Hepatocyte (in vitro differentiated cells): ENCODE data around the gene ATP2B1. TPM values are rescaled to one million over a fixed set of nuclear protein-coding genes. Genes with fewer than 3 reads are reported as not detected.

Source experiments
- DNase-seq: peaks from one replicate; pipeline ENCODE4 v3.0.0-alpha.2; 2016; ENCODE audit warnings: low spot score
- H2AFZ ChIP-seq: fragments of 200-600 bp; sonication (generic); 2 replicates; pipeline ENCODE4 v1.6.0; 2016; ENCODE audit warnings: antibody characterized with exemption, mild to moderate bottlenecking
- H3K27ac ChIP-seq: fragments of 200-600 bp; sonication (generic); 2 replicates; pipeline ENCODE4 v1.5.1; 2016; ENCODE audit warnings: mild to moderate bottlenecking
- H3K27me3 ChIP-seq: fragments of 200-600 bp; sonication (generic); 2 replicates; pipeline ENCODE4 v1.6.1; 2016
- H3K36me3 ChIP-seq: fragments of 200-600 bp; sonication (generic); replicated peaks from 2 replicates; pipeline ENCODE4 v1.5.1; 2016; ENCODE audit warnings: low read depth; ENCODE audit not compliant: insufficient read depth
- H3K4me1 ChIP-seq: fragments of 200-600 bp; sonication (generic); 2 replicates; pipeline ENCODE4 v1.5.1; 2016; ENCODE audit warnings: mild to moderate bottlenecking, moderate library complexity; ENCODE audit not compliant: insufficient read depth
- H3K4me2 ChIP-seq: fragments of 200-600 bp; sonication (generic); 2 replicates; pipeline ENCODE4 v1.6.0; 2016
- H3K4me3 ChIP-seq: fragments of 200-600 bp; sonication (generic); 2 replicates; pipeline ENCODE4 v1.5.1; 2016; ENCODE audit warnings: mild to moderate bottlenecking
- H3K79me2 ChIP-seq: fragments of 200-600 bp; sonication (generic); 2 replicates; pipeline ENCODE4 v1.6.0; 2017; ENCODE audit warnings: mild to moderate bottlenecking
- H3K9me2 ChIP-seq: fragments of 200-600 bp; sonication (generic); replicated peaks from 2 replicates; pipeline ENCODE4 v1.6.0; 2017; ENCODE audit warnings: mild to moderate bottlenecking; ENCODE audit not compliant: insufficient read depth
- H3K9me3 ChIP-seq: fragments of 200-600 bp; sonication (generic); 2 replicates; pipeline ENCODE4 v1.5.1; 2016; ENCODE audit warnings: low read depth, mild to moderate bottlenecking
- H4K20me1 ChIP-seq: fragments of 200-600 bp; sonication (generic); 2 replicates; pipeline ENCODE4 v1.6.0; 2016; ENCODE audit warnings: mild to moderate bottlenecking; ENCODE audit not compliant: insufficient read depth, poor library complexity, severe bottlenecking
- CTCF ChIP-seq: fragments of 200-600 bp; sonication (generic); IDR thresholded peaks from 2 replicates; pipeline ENCODE4 v1.5.1; 2016; ENCODE audit warnings: antibody characterized with exemption, mild to moderate bottlenecking; ENCODE audit not compliant: poor library complexity
- EZH2 ChIP-seq: fragments of 200-600 bp; sonication (generic); IDR thresholded peaks from 2 replicates; pipeline ENCODE4 v1.6.1; 2016; ENCODE audit warnings: antibody characterized with exemption, mild to moderate bottlenecking, borderline replicate concordance
- EZH2phosphoT487 ChIP-seq: fragments of 200-600 bp; sonication (generic); IDR thresholded peaks from one replicate; pipeline ENCODE4 v1.6.1; 2018; ENCODE audit warnings: antibody characterized with exemption, mild to moderate bottlenecking, low read depth, moderate library complexity; ENCODE audit not compliant: unreplicated experiment, severe bottlenecking
- WGBS: methylation state at CpG from one replicate; pipeline ENCODE4 v1.1.6; 2016; ENCODE audit warnings: low lambda C conversion rate; ENCODE audit errors: missing lambda C conversion rate; 5-methylcytosine and 5-hydroxymethylcytosine counted together
- polyA plus RNA-seq: library from polyadenylated mRNA; unstranded; fragments of >200 nt; fragmentation: Nextera tagmentation; extraction: Ambion mirVana; gene quantifications from 2 replicates; pipeline ENCODE4 v1.2.1, GENCODE V29; 2016
- total RNA-seq: library from RNA; depleted of rRNA; stranded (reverse); fragments of >200 nt; gene quantifications from 2 replicates; pipeline ENCODE4 v1.2.3, GENCODE V29; 2014

Gene ATP2B1
- total and polyA plus RNA-seq, 2 experiments from 2014 or later = 52.2 to 67.2 TPM

DNA sequence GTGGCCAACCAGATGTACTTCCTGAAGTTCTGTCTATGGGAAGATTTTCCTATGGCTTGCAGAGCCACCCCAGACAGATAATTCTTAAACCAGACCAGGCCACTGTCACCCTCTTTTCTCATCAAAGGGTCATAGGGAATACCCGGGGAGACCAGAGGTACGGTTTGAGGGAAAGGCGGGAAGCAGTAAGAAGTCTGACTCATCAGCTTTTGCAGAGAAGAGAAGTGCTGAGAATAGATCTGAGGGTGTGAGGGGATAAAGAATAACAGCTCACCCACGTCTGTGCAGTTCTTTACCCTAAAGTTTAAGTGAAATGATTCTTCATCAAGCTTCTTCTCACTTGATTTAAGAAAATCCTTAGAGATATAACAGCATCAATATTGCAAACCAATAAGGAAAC, 161.5 kb downstream of the ATP2B1 start:
- no peak for DNase-seq
- Histone ChIP-seq H3K4me2 (no peak overlapping the region), H3K4me3 (no peak overlapping the region), H2AFZ (no peak overlapping the region), H3K27me3 (no peaks in the 10 kb centered on the region), H3K27ac (no peak overlapping the region), H3K36me3 (no peaks in the 10 kb centered on the region), H4K20me1 (no peaks in the 10 kb centered on the region), H3K4me1 (no peaks in the 10 kb centered on the region), H3K9me3 (no peaks in the 10 kb centered on the region), H3K79me2 (no peaks in the 10 kb centered on the region), H3K9me2 (no peaks in the 10 kb centered on the region)
- no peak for TF ChIP-seq CTCF
- TF ChIP-seq EZH2 = no peak
- TF ChIP-seq EZH2phosphoT487 = no peak
- 60% methylated on average over 4 of the region's 4 CpGs for WGBS

GRCh38 chr12:89546151-89546550, 162.5 kb downstream of the ATP2B1 start:
- Histone ChIP-seq H3K36me3 (no peaks in the 10 kb centered on the region), H3K9me2 (no peaks in the 10 kb centered on the region), H3K79me2 (no peaks in the 10 kb centered on the region), H2AFZ (no peak overlapping the region), H3K9me3 (no peaks in the 10 kb centered on the region), H3K4me2 (no peak overlapping the region), H3K4me3 (no peak overlapping the region), H3K4me1 (no peaks in the 10 kb centered on the region), H3K27me3 (no peaks in the 10 kb centered on the region), H4K20me1 (no peaks in the 10 kb centered on the region), H3K27ac (no peak overlapping the region)
- DNase-seq = no peak
- TF ChIP-seq EZH2phosphoT487 (no peak), EZH2 (no peak), CTCF (no peak)
- 91% methylated on average over 4 of the region's 4 CpGs for WGBS

DNA sequence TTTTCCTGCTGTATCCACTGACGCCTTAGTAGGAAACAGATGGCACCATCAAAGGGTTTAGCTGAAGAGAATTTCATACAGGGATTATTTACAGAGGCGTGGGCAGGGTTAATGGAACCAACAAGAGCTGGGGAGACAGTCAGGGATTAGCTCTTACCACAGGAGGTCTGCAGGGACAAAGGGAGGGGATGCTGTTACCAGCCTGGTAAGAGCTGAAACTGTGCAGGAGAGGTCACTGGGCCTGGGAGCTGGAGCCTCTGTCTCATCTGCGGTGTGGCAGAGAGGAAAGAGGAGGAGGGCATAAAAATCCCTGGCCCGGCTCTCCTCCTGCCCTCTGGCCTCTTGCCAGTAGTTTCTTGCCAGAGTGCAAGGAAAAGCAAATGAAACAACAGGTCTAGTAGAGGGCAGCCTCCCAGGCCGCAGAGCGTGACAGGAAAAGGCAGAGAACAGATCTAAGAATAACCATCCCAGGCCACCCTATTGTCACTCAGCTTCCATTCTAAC, 163.9 kb downstream of the ATP2B1 start:
- Histone ChIP-seq H3K36me3 (no peaks in the 10 kb centered on the region), H3K9me2 (no peaks in the 10 kb centered on the region), H2AFZ (no peak overlapping the region), H4K20me1 (no peaks in the 10 kb centered on the region), H3K27me3 (no peaks in the 10 kb centered on the region), H3K27ac (no peak overlapping the region), H3K79me2 (no peaks in the 10 kb centered on the region), H3K4me2 (no peak overlapping the region), H3K9me3 (no peaks in the 10 kb centered on the region), H3K4me1 (no peaks in the 10 kb centered on the region), H3K4me3 (no peak overlapping the region)
- peak; percentile 32 for DNase-seq
- TF ChIP-seq EZH2 (no peak), CTCF (no peak), EZH2phosphoT487 (no peak)
- WGBS = 52% methylated on average over 6 of the region's 6 CpGs

GRCh38 chr12:89544022-89544421, 164.6 kb downstream of the ATP2B1 start:
- no peak overlapping the region for H3K27ac ChIP-seq
- H3K79me2 ChIP-seq = no peaks in the 10 kb centered on the region
- no peak overlapping the region for H3K4me2 ChIP-seq
- no peaks in the 10 kb centered on the region for H3K9me2 ChIP-seq
- 68% methylated on average over 1 of the region's 1 CpG for WGBS
- no peak for DNase-seq
- H3K36me3 ChIP-seq = no peaks in the 10 kb centered on the region
- H3K4me3 ChIP-seq = no peak overlapping the region
- no peak overlapping the region for H2AFZ ChIP-seq
- H3K4me1 ChIP-seq = no peaks in the 10 kb centered on the region
- H3K9me3 ChIP-seq = no peaks in the 10 kb centered on the region
- H4K20me1 ChIP-seq = no peaks in the 10 kb centered on the region
- no peaks in the 10 kb centered on the region for H3K27me3 ChIP-seq
- TF ChIP-seq EZH2phosphoT487 (no peak), CTCF (no peak), EZH2 (no peak)
